ENCODE data around the gene BIN1. TPM values are rescaled to one million over a fixed set of nuclear protein-coding genes. Genes with fewer than 3 reads are reported as not detected.

BIN1 gene
- total RNA-seq, 1 donor from 2014 or later, result 26.9 TPM

GRCh38 chr2:127048618-127048935 is 58.4 kb downstream of the BIN1 start:
- no peak overlapping the region for H3K4me3 ChIP-seq
- Mint-ChIP-seq H3K36me3 (no peaks in the 10 kb centered on the region), H3K9me3 (no peaks in the 10 kb centered on the region), H3K4me3 (no peak overlapping the region), H3K27ac (no peak overlapping the region), H3K27me3 (ENCODE audit: insufficient read depth, low read depth) (peaks cover 2% of the 10 kb centered on the region), H3K4me1 (peaks cover 6% of the 10 kb centered on the region)
- H3K9ac ChIP-seq, result no peak overlapping the region
- no peaks in the 10 kb centered on the region for H4K20me1 ChIP-seq (ENCODE audit: low read depth)
- H3K36me3 ChIP-seq, result no peaks in the 10 kb centered on the region
- H2AFZ ChIP-seq (replicated peaks), result no peak overlapping the region
- no peak overlapping the region for H3K4me2 ChIP-seq
- H3K9me3 ChIP-seq (ENCODE audit: low read depth), result no peaks in the 10 kb centered on the region
- TF ChIP-seq EZH2 (IDR thresholded peaks at IDR 0.05) (no peak), CTCF (IDR thresholded peaks at IDR 0.05) (no peak), EZH2phosphoT487 (IDR thresholded peaks at IDR 0.05) (no peak)
- H3K27me3 ChIP-seq, result no peaks in the 10 kb centered on the region
- peaks cover 10% of the 10 kb centered on the region for H3F3A ChIP-seq (ENCODE audit: low read depth)
- no peaks in the 10 kb centered on the region for H3K4me1 ChIP-seq
- DNase-seq (ENCODE audit: low spot score), result no peak
- H3K79me2 ChIP-seq (ENCODE audit: low read depth), result no peaks in the 10 kb centered on the region
- H3K27ac ChIP-seq, result no peak overlapping the region

GRCh38 chr2:127047716-127048617 is 59.0 kb downstream of the BIN1 start:
- Mint-ChIP-seq H3K36me3 (no peaks in the 10 kb centered on the region), H3K27me3 (ENCODE audit: insufficient read depth, low read depth) (peaks cover 2% of the 10 kb centered on the region), H3K9me3 (no peaks in the 10 kb centered on the region), H3K4me3 (no peak overlapping the region), H3K4me1 (peaks cover 6% of the 10 kb centered on the region), H3K27ac (no peak overlapping the region)
- no peak for DNase-seq (ENCODE audit: low spot score)
- H3K4me1 ChIP-seq, result no peaks in the 10 kb centered on the region
- H2AFZ ChIP-seq (replicated peaks), result no peak overlapping the region
- no peak overlapping the region for H3K27ac ChIP-seq
- peaks cover 10% of the 10 kb centered on the region for H3F3A ChIP-seq (ENCODE audit: low read depth)
- no peaks in the 10 kb centered on the region for H4K20me1 ChIP-seq (ENCODE audit: low read depth)
- H3K27me3 ChIP-seq, result no peaks in the 10 kb centered on the region
- H3K79me2 ChIP-seq (ENCODE audit: low read depth), result no peaks in the 10 kb centered on the region
- H3K4me3 ChIP-seq, result no peak overlapping the region
- no peaks in the 10 kb centered on the region for H3K36me3 ChIP-seq
- no peak overlapping the region for H3K4me2 ChIP-seq
- H3K9me3 ChIP-seq (ENCODE audit: low read depth), result no peaks in the 10 kb centered on the region
- no peak overlapping the region for H3K9ac ChIP-seq
- TF ChIP-seq EZH2 (IDR thresholded peaks at IDR 0.05) (no peak), EZH2phosphoT487 (IDR thresholded peaks at IDR 0.05) (no peak), CTCF (IDR thresholded peaks at IDR 0.05) (no peak)

- H3K4me3 Mint-ChIP-seq, result no peak overlapping the region
- Histone ChIP-seq H3K4me1 (no peaks in the 10 kb centered on the region), H4K20me1 (ENCODE audit: low read depth) (no peaks in the 10 kb centered on the region), H3K4me3 (no peak overlapping the region), H3K27ac (no peak overlapping the region), H2AFZ (replicated peaks) (no peak overlapping the region), H3K79me2 (ENCODE audit: low read depth) (no peaks in the 10 kb centered on the region), H3K36me3 (no peaks in the 10 kb centered on the region), H3K9ac (no peak overlapping the region), H3K9me3 (ENCODE audit: low read depth) (no peaks in the 10 kb centered on the region), H3K4me2 (no peak overlapping the region), H3F3A (ENCODE audit: low read depth) (peaks cover 10% of the 10 kb centered on the region), H3K27me3 (no peaks in the 10 kb centered on the region)
- no peak overlapping the region for H3K27ac Mint-ChIP-seq
- TF ChIP-seq EZH2phosphoT487 (IDR thresholded peaks at IDR 0.05) (no peak), EZH2 (IDR thresholded peaks at IDR 0.05) (no peak), CTCF (IDR thresholded peaks at IDR 0.05) (no peak)
- H3K4me1 Mint-ChIP-seq, result peaks cover 6% of the 10 kb centered on the region
- no peaks in the 10 kb centered on the region for H3K9me3 Mint-ChIP-seq
- DNase-seq (ENCODE audit: low spot score), result no peak
- no peaks in the 10 kb centered on the region for H3K36me3 Mint-ChIP-seq
- H3K27me3 Mint-ChIP-seq (ENCODE audit: insufficient read depth, low read depth), result peaks cover 4% of the 10 kb centered on the region
These were observed 59.9 kb downstream of the BIN1 start for GRCh38 chr2:127047054-127047453.

All from neural progenitor cell (in vitro differentiated cells).